Femur (tissue), 1 donor: ENCODE measurements around the gene PLAGL1.

Experiments used
- DNase-seq: peaks from one replicate; pipeline ENCODE4 v3.0.0-alpha.2; 2017

Gene PLAGL1

GRCh38 chr6:143964674-143965081, 43.4 kb downstream of the PLAGL1 start:
- peak; percentile 36 for DNase-seq

- DNase-seq, result no peak
These were observed 44.7 kb downstream of the PLAGL1 start for GRCh38 chr6:143963158-143963919.

- peak; percentile 71 for DNase-seq
These were observed 45.9 kb downstream of the PLAGL1 start for GRCh38 chr6:143961886-143962878.

GRCh38 chr6:143961066-143961465, 47.0 kb downstream of the PLAGL1 start:
- no peak for DNase-seq

DNA sequence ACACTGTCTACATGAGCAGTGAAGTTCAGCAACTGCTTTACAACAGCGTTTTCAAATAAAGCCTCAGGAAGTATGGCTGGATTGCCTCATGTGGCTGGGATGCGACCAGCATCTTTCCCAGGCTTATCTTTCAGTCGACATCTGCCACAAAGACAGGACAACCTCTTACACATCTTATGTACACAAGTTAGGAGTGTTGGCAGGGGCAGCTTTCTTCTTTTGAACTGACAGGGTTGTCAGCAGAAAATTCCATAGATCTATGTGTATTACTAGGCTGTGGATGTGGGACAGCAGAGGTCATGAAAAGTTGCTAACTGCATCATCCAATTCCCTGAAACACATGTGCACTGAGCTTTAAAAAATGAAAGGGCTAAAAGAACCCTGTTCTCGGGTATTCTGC, 48.1 kb downstream of the PLAGL1 start:
- DNase-seq, result no peak

- peak; percentile 45 for DNase-seq
These were observed 49.1 kb downstream of the PLAGL1 start for GRCh38 chr6:143958839-143959399.

- DNase-seq, result no peak
These were observed 50.3 kb downstream of the PLAGL1 start for GRCh38 chr6:143957679-143958274.

DNA sequence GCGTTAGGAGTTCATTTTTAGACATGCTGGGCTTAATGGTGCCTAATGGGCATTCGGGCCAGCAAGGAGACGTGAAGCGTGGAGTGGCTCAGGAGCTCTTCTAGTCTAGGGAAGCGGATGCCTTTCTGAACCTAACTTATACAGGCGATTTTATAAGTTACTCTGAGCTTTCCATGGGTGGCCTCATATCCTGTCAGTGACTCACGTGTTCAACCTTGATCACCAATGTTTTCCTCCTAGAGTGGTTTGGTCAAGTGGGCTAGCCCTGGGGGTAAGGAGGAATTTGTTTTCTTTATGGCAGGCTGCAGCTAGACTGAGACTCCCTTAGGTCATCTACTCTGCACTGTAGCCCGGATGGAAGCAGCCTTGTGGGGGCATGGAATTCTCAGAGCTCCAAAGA, 52.1 kb downstream of the PLAGL1 start:
- DNase-seq, result no peak

DNA sequence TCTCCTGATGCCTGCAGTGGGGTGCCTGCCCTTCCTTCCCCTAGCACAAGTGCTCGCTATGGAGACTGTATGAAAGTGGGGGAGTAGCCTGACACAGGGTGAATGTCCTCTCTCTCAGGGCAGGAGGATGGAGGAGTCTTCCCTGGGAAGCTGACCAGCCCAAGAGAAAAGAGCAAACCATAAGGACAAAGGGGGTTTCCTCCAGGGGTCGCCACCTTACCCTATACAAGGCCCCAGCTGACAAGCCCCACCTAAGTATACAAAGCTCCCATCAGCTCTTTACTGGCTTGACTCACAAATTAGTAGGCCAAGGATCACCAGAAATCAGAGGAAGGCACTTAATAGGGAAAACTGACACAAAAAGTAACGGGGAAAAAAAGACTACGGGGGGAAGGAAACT, 54.1 kb downstream of the PLAGL1 start:
- DNase-seq, result no peak

- no peak for DNase-seq
These were observed 54.9 kb downstream of the PLAGL1 start for GRCh38 chr6:143952947-143953701.

- DNase-seq, result no peak
These were observed 55.8 kb downstream of the PLAGL1 start for GRCh38 chr6:143952060-143952778.

GRCh38 chr6:143950875-143951274, 57.2 kb downstream of the PLAGL1 start:
- no peak for DNase-seq

DNA sequence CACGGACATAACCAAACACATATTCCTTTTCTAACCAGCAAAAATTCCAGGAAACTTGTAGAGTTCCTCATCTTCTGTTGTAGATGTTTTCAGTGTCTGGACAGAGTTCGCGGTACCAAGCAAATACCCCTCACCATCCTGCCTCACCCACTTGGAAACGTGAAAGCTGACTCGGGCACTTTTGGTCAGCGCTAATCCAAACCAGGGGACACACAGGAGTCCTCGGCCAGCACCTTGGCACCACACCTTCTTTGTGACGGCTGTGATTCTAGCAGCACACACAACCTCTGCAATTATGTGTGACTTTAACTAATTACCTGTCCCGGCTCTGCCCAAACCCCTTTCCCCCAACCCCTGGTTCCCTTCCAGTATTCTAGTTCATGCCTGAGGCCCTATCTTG, 58.1 kb downstream of the PLAGL1 start:
- DNase-seq, result no peak

DNA sequence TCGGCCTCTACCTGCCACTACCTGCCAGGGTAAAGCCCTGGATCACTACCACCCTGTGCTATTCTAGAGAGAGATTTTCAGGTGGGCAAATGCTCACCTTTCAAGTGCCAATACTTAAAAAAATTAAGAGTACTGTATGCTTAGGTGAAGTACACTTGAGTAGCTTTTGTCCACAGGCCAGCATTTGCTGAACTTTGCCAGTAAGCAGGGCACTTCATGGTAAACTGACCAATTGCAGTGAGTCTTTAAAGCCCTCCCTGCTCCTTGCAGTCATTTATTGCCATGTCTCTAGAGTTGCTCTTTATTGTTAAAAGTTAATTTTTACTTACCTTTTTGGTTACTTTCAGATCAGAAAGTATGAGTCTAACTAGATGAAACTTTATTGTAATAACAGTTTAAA, 58.5 kb downstream of the PLAGL1 start:
- no peak for DNase-seq

- DNase-seq, result no peak
These were observed 59.9 kb downstream of the PLAGL1 start for GRCh38 chr6:143948208-143948607.

DNA sequence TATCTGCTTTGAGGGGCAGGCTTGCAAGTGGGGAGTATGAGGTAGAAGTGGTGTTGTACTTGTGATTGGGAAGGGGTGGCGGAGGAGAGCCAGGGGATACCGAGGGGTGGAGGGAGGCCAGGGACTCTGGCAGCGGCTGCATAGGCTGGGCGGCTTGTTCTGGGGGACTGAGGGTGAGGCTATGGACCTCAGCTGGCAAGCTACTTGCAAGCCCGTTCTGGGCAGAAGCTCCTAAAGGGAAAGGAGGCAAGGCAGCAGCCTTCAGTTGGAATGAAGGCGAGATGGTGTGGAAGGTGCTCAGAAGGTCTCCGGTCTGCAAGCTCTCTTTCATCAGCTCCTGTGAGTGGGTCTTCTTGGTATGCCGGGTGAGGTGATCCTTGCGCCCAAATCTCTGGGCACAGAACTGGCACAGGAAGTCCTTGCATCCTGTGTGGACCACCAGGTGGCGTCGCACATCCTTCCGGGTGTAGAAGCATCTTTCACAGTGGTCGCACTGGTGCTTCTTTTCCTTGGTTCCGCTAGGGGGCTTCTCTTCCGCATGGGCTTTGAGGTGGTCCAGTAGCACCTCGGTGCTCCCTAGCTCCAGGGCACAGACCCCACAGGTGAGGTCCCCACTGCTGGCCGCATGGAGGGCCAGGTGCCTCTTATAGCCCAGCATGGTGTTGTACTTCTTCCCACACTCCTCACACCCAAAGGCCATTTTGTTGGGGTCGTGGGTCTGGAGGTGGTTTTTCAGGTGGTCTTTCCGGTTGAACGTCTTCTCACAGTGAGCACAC, 66.0 kb downstream of the PLAGL1 start:
- DNase-seq, result peak; percentile 48

- no peak for DNase-seq
These were observed 68.0 kb downstream of the PLAGL1 start for GRCh38 chr6:143940011-143940597.

DNA sequence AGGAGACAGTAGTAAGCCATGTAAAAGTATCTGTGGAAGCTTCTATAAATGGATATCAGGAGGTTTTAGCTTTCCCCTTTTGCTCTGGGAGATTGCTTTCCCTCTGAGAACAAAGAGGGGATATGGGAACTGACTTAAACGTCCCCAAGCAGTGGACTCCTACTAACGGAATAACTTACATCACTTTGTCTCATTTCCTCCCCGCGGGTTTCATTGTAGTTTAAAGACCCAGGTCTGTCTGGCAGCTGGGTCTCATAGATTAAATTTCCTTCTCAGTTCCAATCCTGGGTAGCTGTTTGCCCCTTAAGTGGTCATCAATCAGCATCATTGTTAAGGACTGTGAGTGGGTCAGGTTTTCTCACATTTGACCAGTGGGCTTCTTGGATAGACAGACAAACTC, 68.7 kb downstream of the PLAGL1 start:
- DNase-seq, result no peak

- DNase-seq, result no peak
These were observed 70.4 kb downstream of the PLAGL1 start for GRCh38 chr6:143937668-143937970.
